Esophagus muscularis mucosa (tissue), 4 donors: Measurements from ENCODE around the gene TBCE. TPM values are rescaled to one million over a fixed set of nuclear protein-coding genes. Genes with fewer than 3 reads are reported as not detected.

ENCODE experiments used
- DNase-seq: peaks from one replicate; pipeline ENCODE4 v3.0.0-alpha.2; 2017; ENCODE audit errors: extremely low spot score
- H3K27ac ChIP-seq, 4 donors: fragments of 200-600 bp; sonication (generic); replicated peaks in 1 of 4; 1 replicate in 3 of 4; 2 replicates in 1 of 4; pipeline ENCODE4 v1.5.1; 2016 to 2019; ENCODE audit warnings: mild to moderate bottlenecking in 1 of 4
- H3K27me3 ChIP-seq, 4 donors: fragments of 200-600 bp; sonication (generic); one replicate each; pipeline versions ENCODE4 v1.5.1 to v1.6.0; 2016 to 2019
- H3K36me3 ChIP-seq, 4 donors: fragments of 200-600 bp; sonication (generic); one replicate each; pipeline ENCODE4 v1.5.1; 2016 to 2019
- H3K4me1 ChIP-seq, 4 donors: fragments of 200-600 bp; sonication (generic); one replicate each; pipeline ENCODE4 v1.5.1; 2016 to 2019
- H3K4me3 ChIP-seq, 4 donors: fragments of 200-600 bp; sonication (generic); 1 replicate in 2 of 4; 2 replicates in 2 of 4; pipeline ENCODE4 v1.5.1; 2016 to 2019; ENCODE audit warnings: mild to moderate bottlenecking in 4 of 4, moderate library complexity in 1 of 4
- H3K9me3 ChIP-seq, 4 donors: fragments of 200-600 bp; sonication (generic); 1 replicate in 3 of 4; 2 replicates in 1 of 4; pipeline ENCODE4 v1.5.1; 2016 to 2019
- EP300 ChIP-seq: sonication (generic); formaldehyde crosslinking; IDR thresholded peaks from one replicate; pipeline ENCODE4 v1.6.1; 2017; ENCODE audit warnings: antibody characterized with exemption
- POLR2A ChIP-seq: fragments of 450-650 bp; IDR thresholded peaks from one replicate; pipeline ENCODE4 v1.6.1; 2017; ENCODE audit warnings: antibody characterized with exemption, moderate library complexity, mild to moderate bottlenecking, low read depth
- POLR2AphosphoS5 ChIP-seq, 2 donors: sonication (generic); formaldehyde crosslinking; IDR thresholded peaks; one replicate each; pipeline ENCODE4 v1.6.1; 2017; ENCODE audit warnings: antibody characterized with exemption in 2 of 2
- WGBS: methylation state at CpG from one replicate; pipeline ENCODE4 v1.1.5; 2018; 5-methylcytosine and 5-hydroxymethylcytosine counted together
- intact Hi-C: fragments of 100-400 bp; cut with DNase I; formaldehyde crosslinking; loops from one replicate; pipeline ENCODE4 v1.15.1; 2023
- total RNA-seq, 4 donors: library from RNA; depleted of rRNA; stranded (reverse); fragments of >200 nt; gene quantifications; one replicate each; pipeline versions ENCODE4 v1.1.0 to v1.2.1, GENCODE V29; 2016
- TF ChIP-seq, protein P1 (sequence below), 3 experiments: fragments of 200-600 bp in 2 of 3; fragments of 450-650 bp in 1 of 3; sonication (generic) in 2 of 3; IDR thresholded peaks; one replicate each; pipeline ENCODE4 v1.5.1; 2017 to 2019; ENCODE audit warnings: antibody characterized with exemption in 3 of 3, mild to moderate bottlenecking in 2 of 3, moderate library complexity in 1 of 3

The TBCE gene
- total RNA-seq, 4 donors from 2014 or later, result 10.6 to 21.6 (median 15.3) TPM

DNA sequence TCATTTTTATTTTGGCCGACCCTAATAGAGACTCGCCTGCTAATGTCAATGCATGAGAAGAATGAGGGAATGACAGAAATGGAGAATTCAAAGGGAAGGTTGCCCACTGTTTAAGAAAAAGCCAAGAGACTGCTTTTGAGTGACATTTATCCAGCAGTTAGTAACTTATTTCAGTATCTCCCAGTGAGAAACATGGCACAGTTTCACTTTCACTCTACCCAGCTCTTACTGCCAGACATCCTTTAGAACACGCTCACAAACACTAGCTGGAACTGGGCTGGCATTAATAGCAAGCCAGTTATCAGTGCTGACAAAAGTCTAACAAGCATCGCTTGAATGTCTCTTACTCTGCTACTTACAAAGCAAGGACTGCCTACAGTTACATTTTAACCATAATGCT, 30.3 kb upstream of the TBCE start:
- no peak overlapping the region for H3K4me3 ChIP-seq
- no peaks in the 10 kb centered on the region for H3K27me3 ChIP-seq
- no peak overlapping the region for H3K27ac ChIP-seq
- peaks cover 22 to 62% (median 45%) of the 10 kb centered on the region in 4 donors for H3K36me3 ChIP-seq
- TF ChIP-seq POLR2AphosphoS5 (IDR thresholded peaks at IDR 0.05) (no peak), POLR2A (no peak), EP300 (no peak)
- TF ChIP-seq, protein P1, sequence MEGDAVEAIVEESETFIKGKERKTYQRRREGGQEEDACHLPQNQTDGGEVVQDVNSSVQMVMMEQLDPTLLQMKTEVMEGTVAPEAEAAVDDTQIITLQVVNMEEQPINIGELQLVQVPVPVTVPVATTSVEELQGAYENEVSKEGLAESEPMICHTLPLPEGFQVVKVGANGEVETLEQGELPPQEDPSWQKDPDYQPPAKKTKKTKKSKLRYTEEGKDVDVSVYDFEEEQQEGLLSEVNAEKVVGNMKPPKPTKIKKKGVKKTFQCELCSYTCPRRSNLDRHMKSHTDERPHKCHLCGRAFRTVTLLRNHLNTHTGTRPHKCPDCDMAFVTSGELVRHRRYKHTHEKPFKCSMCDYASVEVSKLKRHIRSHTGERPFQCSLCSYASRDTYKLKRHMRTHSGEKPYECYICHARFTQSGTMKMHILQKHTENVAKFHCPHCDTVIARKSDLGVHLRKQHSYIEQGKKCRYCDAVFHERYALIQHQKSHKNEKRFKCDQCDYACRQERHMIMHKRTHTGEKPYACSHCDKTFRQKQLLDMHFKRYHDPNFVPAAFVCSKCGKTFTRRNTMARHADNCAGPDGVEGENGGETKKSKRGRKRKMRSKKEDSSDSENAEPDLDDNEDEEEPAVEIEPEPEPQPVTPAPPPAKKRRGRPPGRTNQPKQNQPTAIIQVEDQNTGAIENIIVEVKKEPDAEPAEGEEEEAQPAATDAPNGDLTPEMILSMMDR (IDR thresholded peaks at IDR 0.05), result no peak
- no peak for DNase-seq
- 80% methylated on average over 4 of the region's 4 CpGs for WGBS
- intact Hi-C loops, result no loop called here
- no peaks in the 10 kb centered on the region for H3K9me3 ChIP-seq
- peaks cover 19 to 39% (median 26%) of the 10 kb centered on the region in 4 donors for H3K4me1 ChIP-seq

DNA sequence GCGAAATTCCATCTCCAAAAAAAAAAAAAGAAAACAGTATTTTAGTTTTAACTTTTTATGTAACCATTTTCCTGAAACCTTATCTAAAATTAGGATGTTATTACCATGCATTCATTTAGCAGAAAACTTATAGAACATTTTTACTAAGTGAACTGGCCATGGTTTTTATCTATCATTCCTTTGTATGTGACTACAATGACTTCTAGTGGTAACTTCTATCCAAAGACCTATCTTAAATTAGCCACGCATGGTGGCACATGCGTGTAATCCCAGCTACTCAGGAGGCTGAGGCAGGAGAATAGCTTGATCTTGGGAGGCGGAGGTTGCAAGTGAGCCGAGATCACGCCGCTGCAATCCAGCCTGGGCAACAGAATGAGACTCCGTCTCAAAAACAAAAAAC, 27.5 kb upstream of the TBCE start:
- WGBS, result 85% methylated on average over 8 of the region's 8 CpGs
- no peak overlapping the region for H3K27ac ChIP-seq
- intact Hi-C loops, result no loop called here
- DNase-seq, result no peak
- no peaks in the 10 kb centered on the region for H3K9me3 ChIP-seq
- H3K27me3 ChIP-seq, result no peaks in the 10 kb centered on the region
- H3K36me3 ChIP-seq, result peaks cover 31 to 83% (median 62%) of the 10 kb centered on the region in 4 donors
- peaks cover 0 to 15% (median 8%) of the 10 kb centered on the region in 4 donors for H3K4me1 ChIP-seq
- no peak overlapping the region for H3K4me3 ChIP-seq
- TF ChIP-seq EP300, result no peak
- no peak for TF ChIP-seq POLR2AphosphoS5 (IDR thresholded peaks at IDR 0.05)
- TF ChIP-seq POLR2A, result no peak
- TF ChIP-seq, protein P1 (IDR thresholded peaks at IDR 0.05), result no peak

DNA sequence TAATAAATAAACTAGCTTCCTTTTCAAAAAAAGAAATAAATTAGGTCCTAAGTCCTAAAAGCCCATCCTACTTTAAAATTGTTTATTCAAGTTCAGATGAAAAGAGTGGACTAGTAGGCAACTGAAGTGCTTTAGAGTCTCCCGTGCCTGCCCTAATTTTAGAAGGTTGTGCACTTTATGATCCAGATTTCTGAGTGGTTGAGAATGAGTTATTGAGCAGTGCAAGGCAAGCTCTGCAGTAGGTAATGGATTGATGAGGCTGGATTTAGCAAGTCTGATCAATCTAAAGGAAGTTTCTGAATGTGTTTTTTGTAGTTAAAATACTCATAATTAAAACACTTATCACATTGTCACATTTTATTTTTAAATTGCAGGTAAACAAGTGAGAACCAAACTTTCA, 25.9 kb upstream of the TBCE start:
- Histone ChIP-seq H3K9me3 (no peaks in the 10 kb centered on the region), H3K4me1 (peaks cover 0 to 15% (median 8%) of the 10 kb centered on the region in 4 donors), H3K27me3 (no peaks in the 10 kb centered on the region), H3K36me3 (peaks cover 20 to 84% (median 56%) of the 10 kb centered on the region in 4 donors), H3K27ac (no peak overlapping the region), H3K4me3 (no peak overlapping the region)
- no peak for DNase-seq
- intact Hi-C loops, result no loop called here
- WGBS, result 62% methylated on average over 1 of the region's 1 CpG
- TF ChIP-seq POLR2A (no peak), POLR2AphosphoS5 (IDR thresholded peaks at IDR 0.05) (no peak), EP300 (no peak)
- TF ChIP-seq, protein P1 (IDR thresholded peaks at IDR 0.05), result no peak

DNA sequence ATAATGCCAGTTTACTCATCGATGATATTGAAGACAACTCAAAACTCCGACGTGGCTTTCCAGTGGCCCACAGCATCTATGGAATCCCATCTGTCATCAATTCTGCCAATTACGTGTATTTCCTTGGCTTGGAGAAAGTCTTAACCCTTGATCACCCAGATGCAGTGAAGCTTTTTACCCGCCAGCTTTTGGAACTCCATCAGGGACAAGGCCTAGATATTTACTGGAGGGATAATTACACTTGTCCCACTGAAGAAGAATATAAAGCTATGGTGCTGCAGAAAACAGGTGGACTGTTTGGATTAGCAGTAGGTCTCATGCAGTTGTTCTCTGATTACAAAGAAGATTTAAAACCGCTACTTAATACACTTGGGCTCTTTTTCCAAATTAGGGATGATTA, 25.2 kb upstream of the TBCE start:
- H3K4me1 ChIP-seq, result peaks cover 0 to 11% (median 4%) of the 10 kb centered on the region in 4 donors
- no peak overlapping the region for H3K4me3 ChIP-seq
- no peaks in the 10 kb centered on the region for H3K27me3 ChIP-seq
- WGBS, result 71% methylated on average over 6 of the region's 6 CpGs
- no peaks in the 10 kb centered on the region for H3K9me3 ChIP-seq
- peaks cover 20 to 84% (median 50%) of the 10 kb centered on the region in 4 donors for H3K36me3 ChIP-seq
- TF ChIP-seq POLR2A, result no peak
- TF ChIP-seq POLR2AphosphoS5 (IDR thresholded peaks at IDR 0.05), result no peak
- TF ChIP-seq EP300, result no peak
- no peak overlapping the region for H3K27ac ChIP-seq
- intact Hi-C loops, result no loop called here
- DNase-seq, result no peak

DNA sequence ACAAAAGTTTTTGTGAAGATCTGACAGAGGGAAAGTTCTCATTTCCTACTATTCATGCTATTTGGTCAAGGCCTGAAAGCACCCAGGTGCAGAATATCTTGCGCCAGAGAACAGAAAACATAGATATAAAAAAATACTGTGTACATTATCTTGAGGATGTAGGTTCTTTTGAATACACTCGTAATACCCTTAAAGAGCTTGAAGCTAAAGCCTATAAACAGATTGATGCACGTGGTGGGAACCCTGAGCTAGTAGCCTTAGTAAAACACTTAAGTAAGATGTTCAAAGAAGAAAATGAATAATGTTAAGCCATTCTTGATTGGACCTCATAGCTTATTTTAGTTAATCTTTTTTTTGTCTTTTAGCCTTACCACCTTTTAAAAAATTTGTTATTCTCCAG, 24.8 kb upstream of the TBCE start:
- Histone ChIP-seq H3K4me3 (no peak overlapping the region), H3K4me1 (peaks cover 0 to 7% (median under 1%) of the 10 kb centered on the region in 4 donors), H3K36me3 (peaks cover 20 to 79% (median 48%) of the 10 kb centered on the region in 4 donors), H3K9me3 (no peaks in the 10 kb centered on the region), H3K27ac (no peak overlapping the region), H3K27me3 (no peaks in the 10 kb centered on the region)
- no peak for DNase-seq
- 88% methylated on average over 3 of the region's 3 CpGs for WGBS
- TF ChIP-seq POLR2A (no peak), POLR2AphosphoS5 (IDR thresholded peaks at IDR 0.05) (no peak), EP300 (no peak)
- TF ChIP-seq, protein P1 (IDR thresholded peaks at IDR 0.05), result no peak
- intact Hi-C loops, result no loop called here
